Measurements from ENCODE around the gene FGD2. TPM values are rescaled to one million over a fixed set of nuclear protein-coding genes. Genes with fewer than 3 reads are reported as not detected.

Gene FGD2
- polyA plus RNA-seq, 2 donors: 4.1 to 4.3 TPM

Other genes with a start within 250 kb of the FGD2 start
- gene CPNE5, start 166.2 kb upstream of the FGD2 start, polyA plus RNA-seq: under 1 TPM; 0.73 to 0.81 TPM
- gene PPIL1, start 130.9 kb upstream of the FGD2 start, polyA plus RNA-seq: 10 to 100 TPM; 12.0 to 20.6 TPM
- gene C6orf89, start 119.7 kb upstream of the FGD2 start, polyA plus RNA-seq: 10 to 100 TPM; 12.9 to 15.9 TPM
- 1 to 10 TPM; 1.9 to 2.7 TPM for gene PI16, start 50.9 kb upstream of the FGD2 start, polyA plus RNA-seq
- gene MTCH1, start 19.5 kb upstream of the FGD2 start, polyA plus RNA-seq: 100 to 1,000 TPM in 1 of 2 donors, 10 to 100 TPM in 1; 58.0 to 107 TPM
- 100 to 1,000 TPM; 174 to 178 TPM for gene PIM1, start 164.5 kb downstream of the FGD2 start, polyA plus RNA-seq